GM12878 (cell line): ENCODE measurements around the gene PPDPF. TPM values are rescaled to one million over a fixed set of nuclear protein-coding genes. Genes with fewer than 3 reads are reported as not detected.

Experiments used
- ATAC-seq: fragments of 200-7000 bp; cut with Tn5 transposase; 3 replicates; pipeline ENCODE4 v1.9.1; 2020; ENCODE audit warnings: mild to moderate bottlenecking, moderate library complexity
- BruUV-seq: library from RNA; stranded (reverse); fragments of 400-500 nt; replicated peaks from 2 replicates; lab custom pipeline; 2021; lab: Mats Ljungman, UMichigan
- CTCF ChIA-PET: fragments of 300-600 bp; sonication (Branson Sonifier 250); formaldehyde crosslinking; extraction: SDS; loops from one replicate; lab custom pipeline; 2021; ENCODE audit warnings: inconsistent platforms; lab: Yijun Ruan, JAX
- POLR2A ChIA-PET: fragments of 350-600 bp; formaldehyde crosslinking; extraction: SDS; loops from one replicate; lab custom pipeline; 2021; ENCODE audit warnings: inconsistent platforms; lab: Charles Lee
- RAD21 ChIA-PET: fragments of 300-600 bp; sonication (Branson Sonifier 250); formaldehyde crosslinking; loops from one replicate; lab custom pipeline; 2023; ENCODE audit warnings: antibody characterized with exemption; ENCODE audit not compliant: unreplicated experiment; lab: Charles Lee
- SMC1A ChIA-PET: fragments of 300-600 bp; sonication (Branson Sonifier 250); formaldehyde crosslinking; loops from one replicate; lab custom pipeline; 2023; ENCODE audit not compliant: unreplicated experiment, uncharacterized antibody; lab: Charles Lee
- DNase-seq: peaks from one replicate; pipeline ENCODE4 v3.0.0-alpha.2; 2011; ENCODE audit warnings: low read depth, low spot score
- FAIRE-seq: peaks from 3 replicates; lab custom pipeline; 2011; peaks lifted over from hg19 to GRCh38; lab: Jason Lieb, UNC
- H2AFZ ChIP-seq: 2 replicates; pipeline ENCODE4 v1.6.0; 2011; ENCODE audit warnings: low read depth, low read length, control low read depth; ENCODE audit not compliant: control insufficient read depth
- H3K27ac ChIP-seq: 2 replicates; pipeline ENCODE4 v1.5.1; 2011; ENCODE audit warnings: control low read depth; ENCODE audit not compliant: control insufficient read depth, insufficient read depth
- H3K27me3 ChIP-seq, 2 experiments: replicated peaks in 1 of 2; 2 replicates each; pipeline versions ENCODE4 v1.6.0 to v1.6.1; 2011; ENCODE audit warnings: low read length in 1 of 2; ENCODE audit not compliant: control insufficient read depth in 2 of 2, insufficient read depth in 2 of 2
- H3K36me3 ChIP-seq, 2 experiments: 2 replicates each; pipeline ENCODE4 v1.5.1; 2011; ENCODE audit warnings: low read length in 1 of 2; ENCODE audit not compliant: control insufficient read depth in 2 of 2, insufficient read depth in 2 of 2
- H3K4me1 ChIP-seq: 2 replicates; pipeline ENCODE4 v1.6.1; 2011; ENCODE audit warnings: mild to moderate bottlenecking, low read length, moderate library complexity, mixed read lengths; ENCODE audit not compliant: control insufficient read depth, insufficient read depth
- H3K4me2 ChIP-seq: 2 replicates; pipeline ENCODE4 v1.6.0; 2011; ENCODE audit warnings: control low read depth; ENCODE audit not compliant: control insufficient read depth, insufficient read depth
- H3K4me3 ChIP-seq: fragments of 200-600 bp; sonication (generic); 2 replicates; pipeline ENCODE4 v1.5.1; 2016
- H3K79me2 ChIP-seq: 2 replicates; pipeline ENCODE4 v1.6.0; 2011; ENCODE audit warnings: low read length; ENCODE audit not compliant: control insufficient read depth, insufficient read depth
- H3K9ac ChIP-seq: 2 replicates; pipeline ENCODE4 v1.8.0; 2011; ENCODE audit warnings: low read length, control low read depth, mixed read lengths; ENCODE audit not compliant: control insufficient read depth, insufficient read depth
- H3K9me3 ChIP-seq: replicated peaks from 3 replicates; pipeline ENCODE4 v1.5.1; 2011; ENCODE audit warnings: mild to moderate bottlenecking, low read length; ENCODE audit not compliant: control insufficient read depth, insufficient read depth
- H4K20me1 ChIP-seq: 2 replicates; pipeline ENCODE4 v1.6.0; 2011; ENCODE audit not compliant: control insufficient read depth, insufficient read depth
- BCL11A ChIP-seq: IDR thresholded peaks from 2 replicates; pipeline ENCODE4 v1.6.1; 2011; ENCODE audit warnings: low read depth, low read length
- CBX5 ChIP-seq: sonication (generic); IDR thresholded peaks from 2 replicates; pipeline ENCODE4 v1.6.1; 2016; ENCODE audit warnings: low read depth, moderate library complexity, mild to moderate bottlenecking, inconsistent platforms
- EZH2 ChIP-seq: IDR thresholded peaks from 2 replicates; pipeline ENCODE4 v1.6.1; 2012; ENCODE audit warnings: low read depth, mild to moderate bottlenecking, control low read depth, inconsistent platforms, low read length, borderline replicate concordance; ENCODE audit not compliant: control insufficient read depth
- HCFC1 ChIP-seq: fragments of 150-350 bp; IDR thresholded peaks from 2 replicates; pipeline ENCODE4 v1.6.1; 2014; ENCODE audit warnings: low read length
- HDAC2 ChIP-seq: fragments of 200-600 bp; sonication (generic); IDR thresholded peaks from 2 replicates; pipeline ENCODE4 v1.6.1; 2017
- LARP7 ChIP-seq: fragments of 450-650 bp; IDR thresholded peaks from 2 replicates; pipeline ENCODE4 v1.6.1; 2017; ENCODE audit warnings: mild to moderate bottlenecking
- NFIC ChIP-seq: IDR thresholded peaks from 2 replicates; pipeline ENCODE4 v1.6.1; 2012; ENCODE audit warnings: low read depth, mild to moderate bottlenecking, inconsistent platforms, low read length, moderate library complexity
- NRF1 ChIP-seq: conservative IDR thresholded peaks from 2 replicates; pipeline ENCODE4 v1.6.1; 2011; ENCODE audit warnings: mild to moderate bottlenecking, low read depth, low read length, improper control_type of control experiment
- PAX8 ChIP-seq: fragments of 450-650 bp; IDR thresholded peaks from 2 replicates; pipeline ENCODE4 v1.6.1; 2017; ENCODE audit warnings: mild to moderate bottlenecking, moderate library complexity
- POLR2AphosphoS5 ChIP-seq: IDR thresholded peaks from 2 replicates; pipeline ENCODE4 v1.6.1; 2011; ENCODE audit warnings: mild to moderate bottlenecking, low read length, inconsistent platforms
- SPI1 ChIP-seq: IDR thresholded peaks from 2 replicates; pipeline ENCODE4 v1.6.1; 2011; ENCODE audit warnings: low read depth, mild to moderate bottlenecking, low read length, moderate library complexity, borderline replicate concordance; ENCODE audit not compliant: insufficient read depth
- WRNIP1 ChIP-seq: IDR thresholded peaks from 2 replicates; pipeline ENCODE4 v1.6.1; 2011; ENCODE audit warnings: low read depth, low read length, improper control_type of control experiment, borderline replicate concordance
- ZNF207 ChIP-seq: fragments of 450-650 bp; IDR thresholded peaks from 2 replicates; pipeline ENCODE4 v1.6.1; 2014; ENCODE audit warnings: antibody characterized with exemption, mild to moderate bottlenecking, borderline replicate concordance
- ZNF274 ChIP-seq: IDR thresholded peaks from one replicate; pipeline ENCODE4 v1.8.0; 2011; ENCODE audit not compliant: insufficient read length, insufficient read depth
- WGBS: methylation state at CpG from one replicate; pipeline ENCODE4 v1.1.6; 2016; ENCODE audit warnings: low lambda C conversion rate; ENCODE audit not compliant: insufficient replicate concordance, insufficient coverage; ENCODE audit errors: missing lambda C conversion rate; 5-methylcytosine and 5-hydroxymethylcytosine counted together
- in situ Hi-C: fragments of 300-500 bp; cut with MboI; formaldehyde crosslinking; loops from 9 replicates; pipeline ENCODE4 v1.14.3; 2018; ENCODE audit warnings: mixed read lengths
- intact Hi-C: fragments of 100-400 bp; cut with micrococcal nuclease; formaldehyde crosslinking; loops from one replicate; pipeline ENCODE4 v1.14.2; 2022; ENCODE audit not compliant: unreplicated experiment
- polyA plus RNA-seq, 11 experiments: library from polyadenylated mRNA; depleted of rRNA in 4 of 11; unstranded in 6 of 11; stranded (reverse) in 5 of 11; fragments of >200 nt; fragmentation: Nextera tagmentation in 4 of 11; fragmentation: Illumina TruSeq in 1 of 11; extraction: Ambion mirVana in 4 of 11; extraction: Trizol in 1 of 11; gene quantifications; 1 replicate in 1 of 11; 2 replicates in 10 of 11; pipeline versions ENCODE4 v1.2.1 to v1.2.3, GENCODE V29; 2011 to 2016; ENCODE audit warnings: inconsistent platforms in 2 of 11, missing spikeins in 2 of 11, low read depth in 1 of 11
- total RNA-seq, 4 experiments: library from RNA; depleted of rRNA in 3 of 4; stranded (reverse); fragments of >200 nt in 3 of 4; fragmentation: Illumina TruSeq in 1 of 4; extraction: Trizol in 1 of 4; gene quantifications; 2 replicates each; pipeline versions ENCODE4 v1.2.1 to v1.2.3, GENCODE V29; 2013 to 2021

Gene PPDPF
- total and polyA plus RNA-seq, 10 of the 15 experiments (the other 5 are each of a cell fraction or from before 2014, with no cell fraction given): 0.32 to 154 (median 22.8) TPM

GRCh38 chr20:63491635-63492230, 28.8 kb upstream of the PPDPF start (continued):
- TF ChIP-seq PAX8: no peak

DNA sequence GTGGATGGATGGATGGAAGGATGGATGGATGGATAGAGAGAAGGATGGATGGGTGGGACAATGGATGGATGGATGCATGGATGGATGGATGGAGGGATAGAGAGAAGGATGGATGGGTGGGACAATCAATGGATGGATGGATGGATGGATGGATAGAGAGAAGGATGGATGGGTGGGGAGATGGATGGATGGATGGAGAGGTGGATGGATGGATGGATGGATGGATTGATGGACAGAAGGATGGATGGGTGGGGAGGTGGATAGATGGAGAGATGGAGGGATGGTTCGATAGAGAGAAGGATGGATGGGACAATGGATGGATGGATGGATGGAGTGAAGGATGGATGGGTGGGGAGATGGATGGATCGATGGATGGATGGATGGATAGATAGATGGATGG, 28.0 kb upstream of the PPDPF start:
- no peak for FAIRE-seq
- no peak for ATAC-seq
- SMC1A ChIA-PET: no interaction called here
- POLR2A ChIA-PET: no interaction called here
- H3K9ac ChIP-seq: no peak overlapping the region
- in situ Hi-C loops: no loop called here
- CTCF ChIA-PET: no interaction called here
- RAD21 ChIA-PET: no interaction called here
- no peak for TF ChIP-seq HDAC2
- no peak for TF ChIP-seq NFIC
- TF ChIP-seq POLR2AphosphoS5: no peak
- TF ChIP-seq SPI1: no peak
- no peak for TF ChIP-seq EZH2
- no peak for TF ChIP-seq NRF1
- TF ChIP-seq WRNIP1: no peak
- TF ChIP-seq LARP7: no peak
- TF ChIP-seq BCL11A: no peak
- no peak for TF ChIP-seq ZNF274
- TF ChIP-seq CBX5: no peak
- TF ChIP-seq HCFC1: no peak
- no peak for TF ChIP-seq ZNF207
- TF ChIP-seq, all 136 proteins: peak for 0
- WGBS: 45% methylated on average over 2 of the region's 2 CpGs
- intact Hi-C loops: no loop called here
- Histone ChIP-seq H3K4me1 (no peaks in the 10 kb centered on the region), H3K4me2 (no peak overlapping the region), H2AFZ (no peak overlapping the region), H3K27me3 (no peaks in the 10 kb centered on the region; a peak in 2 of 4 replicates), H3K79me2 (no peaks in the 10 kb centered on the region), H3K9me3 (no peaks in the 10 kb centered on the region), H3K27ac (no peak overlapping the region), H4K20me1 (no peaks in the 10 kb centered on the region), H3K36me3 (no peaks in the 10 kb centered on the region), H3K4me3 (no peak overlapping the region)
- no TSS peak for BruUV-seq
- no peak for DNase-seq
